ENCODE results near the gene FBH1.

GRCh38 chr10:5968681-5969453 lies 78.8 kb downstream of the FBH1 start:
- TF ChIP-seq ZNF347 (CRISPR knock-in tag; IDR thresholded peaks at IDR 0.05; ENCODE audit: low read depth) (no peak), FOXA1 (IDR thresholded peaks at IDR 0.05; ENCODE audit: borderline replicate concordance) (no peak)

All from K562 (cell line).